GM12891 (cell line): ENCODE measurements around the gene RAB36.

ENCODE experiments used
- POLR2A ChIP-seq: IDR thresholded peaks from 2 replicates; pipeline ENCODE4 v1.6.1; 2011; ENCODE audit warnings: low read depth, low read length, control low read depth
- POLR2AphosphoS5 ChIP-seq: IDR thresholded peaks from 2 replicates; pipeline ENCODE4 v1.6.1; 2011; ENCODE audit warnings: low read depth, low read length, control low read depth
- SPI1 ChIP-seq: IDR thresholded peaks from 2 replicates; pipeline ENCODE4 v1.6.1; 2011; ENCODE audit warnings: low read depth, low read length, control low read depth
- TAF1 ChIP-seq: IDR thresholded peaks from 2 replicates; pipeline ENCODE4 v1.6.1; 2011; ENCODE audit warnings: low read depth, low read length, control low read depth

DNA sequence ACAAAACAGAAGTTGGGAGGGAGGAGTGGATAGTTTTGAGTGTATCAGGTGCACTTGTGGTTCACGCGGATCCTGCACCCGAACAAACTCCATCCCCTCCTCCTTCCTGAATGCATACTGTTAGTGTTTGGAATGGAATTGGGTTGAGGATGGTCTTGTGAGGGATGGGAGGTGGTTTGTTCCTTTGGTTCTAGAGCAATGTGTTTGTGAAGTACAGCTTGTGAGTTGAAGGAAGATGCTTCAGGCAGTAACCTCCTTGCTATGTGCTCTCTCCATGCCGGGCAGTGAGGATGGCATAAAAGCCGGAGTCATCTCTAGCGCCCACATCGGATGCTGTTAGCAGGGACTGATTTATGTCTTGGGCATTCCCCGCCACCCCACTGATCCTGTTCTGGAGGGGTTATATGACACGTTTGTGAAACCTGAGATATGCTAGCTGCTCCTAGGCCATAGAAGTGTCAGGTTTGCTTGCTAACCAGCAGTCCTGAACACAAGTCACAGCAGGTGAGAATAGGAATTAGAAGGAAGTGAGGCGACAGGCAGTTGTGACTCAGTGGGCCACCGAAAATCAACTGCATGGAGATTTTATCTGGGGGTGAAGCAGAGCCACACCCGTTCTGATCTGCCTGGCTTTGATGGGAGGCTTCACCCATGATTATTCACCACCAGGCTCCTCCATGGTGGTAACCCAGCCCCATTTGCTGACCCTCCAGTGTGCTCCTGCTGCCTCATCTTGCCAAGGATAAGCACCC is 37.2 kb downstream of the RAB36 start:
- TF ChIP-seq POLR2AphosphoS5 (no peak), TAF1 (no peak), POLR2A (no peak), SPI1 (no peak)
